GM19351 (cell line): Measurements from ENCODE around the gene NLRP1.
A peak's percentile ranks its signal among the peaks of the same experiment; 100 is the strongest.

Experiments
- ATAC-seq: cut with Tn5 transposase; IDR thresholded peaks from one replicate; pipeline ENCODE4 v1.9.1; 2021; ENCODE audit warnings: mild to moderate bottlenecking, moderate library complexity; ENCODE audit not compliant: unreplicated experiment

The NLRP1 gene

DNA sequence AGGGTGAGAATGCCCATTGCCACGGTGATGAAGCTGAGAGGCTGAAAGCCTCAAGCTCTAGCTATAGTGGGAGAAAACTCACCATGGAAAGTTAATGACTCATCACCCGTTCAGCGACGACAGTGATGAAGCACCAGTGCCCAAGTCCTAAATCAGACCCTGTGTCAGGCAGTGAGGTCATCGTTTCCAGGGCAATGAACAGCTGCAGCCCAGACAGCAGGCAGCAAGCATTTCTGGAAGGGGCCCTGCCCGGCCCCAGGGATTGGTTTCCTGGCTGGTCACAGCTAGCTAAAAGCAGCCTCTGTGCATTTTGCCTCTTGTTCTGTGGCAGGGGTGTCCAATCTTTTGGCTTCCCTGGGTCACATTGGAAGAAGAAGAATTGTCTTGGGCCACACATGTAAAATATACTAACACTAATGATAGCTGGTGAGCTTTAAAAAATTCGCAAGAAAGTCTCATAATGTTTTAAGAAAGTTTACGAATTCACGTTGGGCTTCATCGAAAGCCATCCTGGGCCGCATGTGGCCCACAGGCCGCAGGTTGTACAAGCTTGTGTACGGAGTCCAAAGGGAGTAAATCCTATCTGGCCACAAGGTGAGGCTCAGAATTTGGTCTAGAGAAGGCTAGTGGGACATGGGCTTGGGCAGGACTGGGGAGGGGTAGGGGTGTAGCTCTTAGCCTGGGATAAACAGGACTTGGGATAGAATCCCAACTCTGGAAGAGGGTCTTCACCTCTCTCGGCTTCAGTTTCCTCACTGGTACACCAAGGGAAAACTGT lies 57.3 kb downstream of the NLRP1 start:
- no peak for ATAC-seq

DNA sequence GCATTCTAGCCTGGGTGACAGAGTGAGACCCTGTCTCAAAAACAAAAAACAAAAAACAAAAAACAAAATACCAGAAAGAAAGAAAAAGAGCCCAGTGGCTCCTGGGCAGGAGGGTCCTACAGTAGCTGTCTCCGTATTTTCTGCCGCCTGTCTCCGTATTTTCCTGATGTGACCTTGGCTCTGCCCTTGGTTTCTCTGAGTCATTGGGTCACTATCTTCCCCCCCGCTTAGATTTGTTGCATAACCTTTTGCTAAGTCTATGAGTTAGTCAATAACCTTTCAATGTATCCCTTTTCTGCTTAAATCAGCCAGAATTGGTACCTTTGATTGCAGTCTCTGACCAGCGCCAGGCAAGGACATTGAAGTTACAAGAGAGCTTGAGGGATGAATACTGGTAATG lies 61.1 kb downstream of the NLRP1 start:
- ATAC-seq = no peak

- ATAC-seq = no peak
Measured at GRCh38 chr17:5522476-5522875, 61.8 kb downstream of the NLRP1 start.

DNA sequence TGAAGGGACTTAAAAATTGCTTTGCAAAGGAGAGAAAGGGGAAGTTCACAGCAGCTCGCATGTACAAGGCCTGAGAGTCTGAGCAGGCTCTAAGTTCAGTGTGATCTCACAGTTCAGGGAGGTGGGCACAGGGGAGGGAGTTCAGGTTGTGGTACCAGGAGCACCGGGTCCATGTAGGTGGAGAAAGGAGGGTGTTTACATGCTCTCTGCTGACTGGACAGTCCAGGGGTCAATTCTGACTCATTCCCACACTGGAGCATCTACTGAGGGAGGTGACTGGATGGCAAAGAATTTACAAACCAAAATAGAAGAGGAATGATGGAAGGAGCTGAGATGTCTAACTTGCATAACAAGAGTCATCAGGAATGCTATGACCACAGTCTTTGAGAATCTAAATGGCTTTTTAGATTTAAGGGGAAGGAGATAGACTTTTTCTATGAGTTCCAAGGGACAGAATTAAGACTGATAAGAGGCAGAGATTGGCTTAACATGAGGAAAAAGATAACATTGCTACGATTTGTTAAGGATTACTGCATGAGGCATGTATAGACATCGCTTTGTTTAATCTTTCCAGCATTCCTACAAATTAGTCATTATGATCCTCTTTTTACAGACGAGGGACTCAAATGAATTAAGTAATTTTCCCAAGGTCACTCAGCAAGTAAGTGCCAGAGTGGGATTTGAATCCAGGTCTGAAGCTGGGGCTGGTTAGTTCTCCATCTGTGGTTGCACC lies 68.1 kb downstream of the NLRP1 start:
- ATAC-seq = no peak

- ATAC-seq = no peak
Measured at GRCh38 chr17:5514976-5515375, 69.3 kb downstream of the NLRP1 start.

GRCh38 chr17:5513628-5514027 lies 70.7 kb downstream of the NLRP1 start:
- no peak for ATAC-seq

DNA sequence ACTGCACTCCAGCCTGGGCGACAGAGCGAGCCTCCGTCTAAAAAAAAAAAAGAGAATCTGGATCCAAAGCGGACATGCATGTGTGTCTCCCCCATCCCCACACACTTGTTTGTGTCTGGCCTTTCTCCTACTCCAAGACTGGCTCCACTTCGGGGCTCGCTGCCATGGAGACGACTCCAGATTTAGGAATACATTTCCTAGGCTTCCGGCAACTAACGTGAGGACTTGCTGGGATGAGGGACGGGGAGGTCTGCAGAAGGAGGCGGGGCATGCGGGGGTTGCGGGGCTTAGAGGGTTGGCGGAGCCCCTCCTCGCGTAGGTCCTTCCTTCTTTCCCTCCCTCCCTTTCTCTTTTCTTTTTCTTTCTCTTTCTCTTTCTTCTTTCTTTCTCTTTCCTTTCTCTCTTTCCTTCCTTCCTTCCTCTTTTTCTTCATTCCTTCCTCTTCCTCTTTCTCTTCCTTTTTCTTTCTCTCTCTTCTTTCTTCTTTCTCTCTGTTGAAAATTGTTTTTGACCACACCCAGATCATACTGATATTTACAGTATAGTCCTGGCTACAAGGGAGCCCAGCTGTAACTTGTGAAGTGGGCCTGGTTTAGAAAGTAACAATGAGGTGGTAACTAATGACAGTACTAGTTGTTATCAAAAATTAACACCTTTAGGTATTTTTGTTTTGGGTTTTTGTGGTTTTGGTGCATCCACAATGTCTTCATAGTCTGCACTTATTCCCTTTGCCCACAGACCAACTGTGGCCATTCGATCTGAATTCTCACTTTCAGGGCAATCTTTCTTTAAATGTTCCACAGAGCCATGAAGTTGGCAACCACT lies 72.7 kb downstream of the NLRP1 start:
- ATAC-seq = no peak

GRCh38 chr17:5510771-5511170 lies 73.5 kb downstream of the NLRP1 start:
- no peak for ATAC-seq

DNA sequence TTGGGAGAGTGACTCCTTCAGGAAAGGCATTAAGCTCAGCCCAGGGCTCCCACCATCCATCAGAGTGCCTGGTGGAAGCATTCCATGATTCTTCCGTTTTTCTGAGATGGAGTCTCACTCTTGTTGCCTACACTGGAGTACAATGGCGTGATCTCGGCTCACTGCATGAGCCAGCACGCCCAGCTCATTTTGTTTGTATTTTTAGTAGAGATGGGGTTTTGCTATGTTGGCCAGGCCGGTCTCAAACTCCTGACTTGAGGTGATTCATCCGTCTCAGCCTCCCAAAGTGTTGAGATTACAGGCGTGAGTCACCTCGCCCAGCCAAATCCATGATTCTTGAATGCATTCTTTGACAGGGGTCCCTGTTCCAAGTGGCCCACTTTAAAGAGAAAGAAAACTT lies 74.8 kb downstream of the NLRP1 start:
- no peak for ATAC-seq

DNA sequence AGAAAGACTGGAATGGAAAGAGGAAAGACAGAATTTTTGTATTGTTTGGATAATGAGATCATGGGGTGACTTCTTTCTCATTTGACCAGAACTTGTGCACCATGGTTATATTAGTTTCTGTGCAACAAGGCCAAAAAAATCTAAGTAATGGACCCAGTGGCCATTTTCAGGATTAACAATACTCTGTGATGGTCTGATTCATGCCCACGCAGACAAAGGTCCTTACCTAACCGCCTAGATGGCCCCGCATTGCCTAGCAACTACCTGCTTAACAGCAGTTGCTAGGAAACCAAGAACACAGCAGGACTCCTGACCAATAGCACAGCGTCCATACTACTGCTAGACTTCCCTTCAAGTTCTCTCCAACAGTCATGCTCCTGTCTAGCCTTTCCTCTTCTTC lies 75.5 kb downstream of the NLRP1 start:
- ATAC-seq = no peak

- ATAC-seq = no peak
Measured at GRCh38 chr17:5506307-5506706, 78.0 kb downstream of the NLRP1 start.

DNA sequence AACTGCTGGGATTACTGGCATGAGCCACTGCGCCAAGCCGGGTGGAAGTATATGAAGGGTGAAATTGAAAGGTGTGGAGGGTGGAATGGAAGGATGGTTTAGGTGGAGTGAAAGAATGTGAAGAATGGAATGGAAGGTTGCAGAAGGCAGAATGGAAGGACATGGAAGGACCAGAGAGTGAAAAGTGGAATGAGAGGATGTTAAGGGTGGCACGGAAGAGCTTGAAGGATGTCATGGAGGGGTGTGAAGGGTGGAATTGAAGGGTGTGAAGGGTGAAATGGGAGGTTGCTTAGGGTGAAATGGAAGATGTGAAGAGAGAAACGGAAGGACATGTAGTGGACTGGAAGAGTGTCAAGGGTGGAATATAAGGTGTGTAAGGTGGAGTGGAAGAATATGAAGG lies 81.8 kb downstream of the NLRP1 start:
- no peak for ATAC-seq

GRCh38 chr17:5501685-5502084 lies 82.6 kb downstream of the NLRP1 start:
- no peak for ATAC-seq

DNA sequence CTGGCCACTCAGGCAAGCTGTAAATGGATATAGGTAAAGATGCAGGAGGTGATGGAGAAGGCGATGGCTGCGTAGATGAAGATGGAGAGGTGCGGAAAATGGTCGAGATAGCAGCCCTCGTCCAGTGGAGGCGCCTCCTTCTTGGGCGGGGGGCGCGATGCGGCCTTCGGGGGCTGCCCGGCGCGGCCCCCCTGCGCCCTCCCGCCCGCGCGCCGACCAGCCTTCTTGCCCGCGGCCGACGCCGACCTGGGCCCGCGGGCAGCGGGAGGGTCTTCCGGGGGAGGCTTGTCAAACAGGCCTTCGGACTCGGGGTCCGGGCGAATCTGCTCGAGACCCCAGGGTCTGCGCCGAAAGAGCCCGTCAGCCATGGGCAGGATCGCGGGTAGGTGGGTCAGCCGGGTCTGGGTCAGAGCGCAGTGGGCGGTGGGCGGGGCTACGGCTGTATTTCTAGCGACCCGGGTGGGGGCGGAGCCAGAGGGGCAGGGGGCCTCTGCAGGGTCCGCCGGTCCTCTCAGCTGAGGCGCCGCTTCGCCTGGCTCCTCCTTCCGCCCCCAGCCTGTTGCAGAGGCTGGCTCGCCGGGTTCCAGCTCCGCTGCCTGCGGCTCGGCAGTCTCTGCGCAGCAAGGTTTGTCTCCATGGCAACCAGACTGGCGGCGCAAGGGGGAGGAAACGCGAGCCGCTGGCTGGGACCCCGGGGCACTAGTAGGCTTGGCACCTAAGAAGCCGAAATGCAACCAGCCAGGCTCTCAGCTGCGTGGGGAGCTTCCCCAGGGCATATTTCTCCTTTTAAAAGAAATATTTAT lies 83.5 kb downstream of the NLRP1 start:
- ATAC-seq = peak; percentile 51

- no peak for ATAC-seq
Measured at GRCh38 chr17:5500247-5500588, 84.1 kb downstream of the NLRP1 start.

- ATAC-seq = no peak
Measured at GRCh38 chr17:5499476-5500231, 84.7 kb downstream of the NLRP1 start.

DNA sequence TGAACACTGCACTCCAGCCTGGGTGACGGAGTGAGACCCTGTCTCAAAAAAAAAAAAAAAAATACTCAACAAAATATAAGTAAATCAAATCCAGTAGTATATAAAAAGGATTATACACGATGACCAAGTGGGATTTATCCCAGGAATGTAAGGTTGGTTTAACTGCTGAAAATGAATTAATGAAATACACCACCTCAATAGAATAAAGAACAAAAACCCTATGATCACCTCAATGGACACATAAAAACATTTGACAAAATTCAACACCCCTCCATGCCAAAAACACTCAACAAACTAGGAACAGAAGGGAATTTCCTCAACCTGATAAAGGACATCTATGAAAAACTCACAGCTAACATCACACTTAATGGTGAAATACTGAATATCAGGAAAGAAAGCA lies 91.3 kb downstream of the NLRP1 start:
- ATAC-seq = no peak

- ATAC-seq = no peak
Measured at GRCh38 chr17:5488752-5489151, 95.6 kb downstream of the NLRP1 start.

- peak; percentile 84 for ATAC-seq
Measured at GRCh38 chr17:5486206-5487124, 97.8 kb downstream of the NLRP1 start, which contains the start of gene MIS12. MIS12 (plus strand) TSS chr17:5486566; CDS start chr17:5488863, 2,297 bp downstream.
